GM19043 (cell line): ENCODE data around the gene BPIFB3.
"Not testable (repeated sequence)": the region's sequence is repeated elsewhere in the genome, so short reads cannot be mapped to it uniquely, and the experiment has no call there.

Experiments used
- ATAC-seq: cut with Tn5 transposase; IDR thresholded peaks from one replicate; pipeline ENCODE4 v1.9.1; 2021; ENCODE audit warnings: low read depth; ENCODE audit not compliant: unreplicated experiment

The BPIFB3 gene

DNA sequence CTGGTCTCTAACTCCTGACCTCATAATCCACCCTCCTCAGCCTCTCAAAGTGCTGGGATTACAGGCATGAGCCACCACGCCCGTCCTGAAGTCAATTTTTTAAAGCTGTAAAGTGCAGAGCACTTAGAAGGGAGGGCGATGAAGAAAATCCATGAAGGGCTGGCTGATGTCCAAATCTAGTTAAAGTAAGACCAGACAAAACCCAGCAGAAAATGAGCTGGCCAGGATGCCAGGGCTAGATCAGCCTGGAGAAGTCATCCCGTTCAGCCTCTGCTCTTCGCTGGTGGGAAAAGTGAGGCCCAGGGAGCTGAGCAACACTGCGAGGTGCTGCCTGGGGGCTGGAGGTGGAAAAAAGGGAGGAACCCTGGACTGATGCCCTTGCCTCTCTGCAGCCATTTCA lies 28.8 kb downstream of the BPIFB3 start:
- ATAC-seq = no peak

DNA sequence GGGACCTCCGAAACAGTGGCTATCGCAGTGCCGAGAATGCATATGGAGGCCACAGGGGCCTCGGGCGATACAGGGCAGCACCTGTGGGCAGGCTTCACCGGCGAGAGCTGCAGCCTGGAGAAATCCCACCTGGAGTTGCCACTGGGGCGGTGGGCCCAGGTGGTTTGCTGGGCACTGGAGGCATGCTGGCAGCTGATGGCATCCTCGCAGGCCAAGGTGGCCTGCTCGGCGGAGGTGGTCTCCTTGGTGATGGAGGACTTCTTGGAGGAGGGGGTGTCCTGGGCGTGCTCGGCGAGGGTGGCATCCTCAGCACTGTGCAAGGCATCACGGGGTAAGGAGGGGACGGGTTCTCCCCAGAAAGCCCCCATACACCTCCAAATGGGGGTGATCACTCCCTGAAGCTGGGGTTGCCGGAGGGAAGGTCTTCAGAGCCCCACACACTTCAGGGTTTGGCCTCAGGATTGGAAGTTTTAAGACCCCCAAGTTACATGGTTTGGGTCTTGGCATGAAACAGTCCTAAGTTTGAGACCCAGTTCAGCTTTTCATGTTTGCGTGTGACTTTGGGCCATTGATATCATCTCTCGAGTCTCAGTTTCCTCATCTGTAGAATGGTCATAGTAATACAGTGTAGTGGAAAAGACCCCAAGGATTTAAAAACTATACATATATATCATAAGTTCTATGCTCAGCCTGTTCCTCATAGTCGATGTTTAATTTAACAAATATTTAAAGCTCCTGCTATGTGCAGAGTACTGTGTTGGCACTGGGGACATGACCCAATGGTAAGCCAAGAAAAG lies 30.0 kb downstream of the BPIFB3 start:
- no peak for ATAC-seq

DNA sequence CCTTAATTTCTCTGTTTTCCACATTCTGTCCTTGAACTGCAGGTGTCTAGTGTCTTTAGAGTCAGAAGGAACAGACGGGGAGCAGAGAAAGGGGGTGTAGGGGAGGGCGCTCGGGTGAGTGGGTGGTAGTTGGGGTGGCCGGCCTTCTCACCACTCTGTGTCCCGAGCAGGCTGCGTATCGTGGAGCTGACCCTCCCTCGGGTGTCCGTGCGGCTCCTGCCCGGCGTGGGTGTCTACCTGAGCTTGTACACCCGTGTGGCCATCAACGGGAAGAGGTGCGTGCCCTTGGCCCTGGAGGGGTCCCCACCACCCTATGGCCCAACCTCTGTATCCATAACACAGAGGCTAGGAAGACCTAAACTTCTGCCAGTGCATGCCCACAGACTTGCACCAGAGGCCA lies 31.0 kb downstream of the BPIFB3 start:
- no peak for ATAC-seq

- no peak for ATAC-seq
These were observed 32.5 kb downstream of the BPIFB3 start for GRCh38 chr20:33086052-33086722.

- no peak for ATAC-seq
These were observed 37.4 kb downstream of the BPIFB3 start for GRCh38 chr20:33091147-33091546.

DNA sequence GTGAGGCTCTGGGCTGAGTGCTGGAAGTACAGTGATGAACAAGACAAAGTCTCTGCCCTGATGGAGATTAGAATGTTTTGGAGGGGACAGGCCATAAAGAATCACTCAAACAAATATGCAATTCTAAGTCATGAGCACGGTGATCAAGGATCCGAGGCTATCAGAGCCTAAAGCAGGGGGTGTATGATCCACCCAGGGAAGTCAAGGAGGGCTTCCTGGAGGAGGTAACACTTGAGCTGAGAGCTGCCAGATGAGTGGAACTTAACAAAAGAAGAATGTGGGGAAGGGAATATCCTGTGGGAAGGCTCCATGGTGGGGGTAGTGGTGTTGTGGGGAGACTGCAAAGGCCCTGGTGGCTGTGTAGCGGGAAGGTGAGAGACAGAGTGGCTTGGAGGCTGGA lies 38.0 kb downstream of the BPIFB3 start:
- ATAC-seq = no peak

DNA sequence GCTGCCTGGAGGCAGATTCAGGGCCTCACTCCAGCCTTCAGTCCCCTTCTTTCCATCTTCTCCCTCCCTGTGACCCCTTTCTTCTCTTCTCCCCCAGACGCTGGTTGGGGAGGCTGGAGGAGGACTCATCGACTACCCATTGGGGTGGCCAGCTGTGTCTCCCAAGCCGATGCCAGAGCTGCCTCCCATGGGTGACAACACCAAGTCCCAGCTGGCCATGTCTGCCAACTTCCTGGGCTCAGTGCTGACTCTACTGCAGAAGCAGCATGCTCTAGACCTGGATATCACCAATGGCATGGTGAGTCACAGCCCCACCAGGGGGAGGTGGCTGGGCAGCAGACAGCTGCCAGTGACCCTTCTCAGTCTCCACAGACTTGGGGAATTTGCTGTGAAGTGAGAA lies 38.7 kb downstream of the BPIFB3 start:
- no peak for ATAC-seq

- ATAC-seq = no peak
These were observed 39.4 kb downstream of the BPIFB3 start for GRCh38 chr20:33093074-33093473.

- no peak for ATAC-seq
These were observed 39.9 kb downstream of the BPIFB3 start for GRCh38 chr20:33093582-33093981.

GRCh38 chr20:33095249-33095648 lies 41.5 kb downstream of the BPIFB3 start:
- no peak for ATAC-seq

DNA sequence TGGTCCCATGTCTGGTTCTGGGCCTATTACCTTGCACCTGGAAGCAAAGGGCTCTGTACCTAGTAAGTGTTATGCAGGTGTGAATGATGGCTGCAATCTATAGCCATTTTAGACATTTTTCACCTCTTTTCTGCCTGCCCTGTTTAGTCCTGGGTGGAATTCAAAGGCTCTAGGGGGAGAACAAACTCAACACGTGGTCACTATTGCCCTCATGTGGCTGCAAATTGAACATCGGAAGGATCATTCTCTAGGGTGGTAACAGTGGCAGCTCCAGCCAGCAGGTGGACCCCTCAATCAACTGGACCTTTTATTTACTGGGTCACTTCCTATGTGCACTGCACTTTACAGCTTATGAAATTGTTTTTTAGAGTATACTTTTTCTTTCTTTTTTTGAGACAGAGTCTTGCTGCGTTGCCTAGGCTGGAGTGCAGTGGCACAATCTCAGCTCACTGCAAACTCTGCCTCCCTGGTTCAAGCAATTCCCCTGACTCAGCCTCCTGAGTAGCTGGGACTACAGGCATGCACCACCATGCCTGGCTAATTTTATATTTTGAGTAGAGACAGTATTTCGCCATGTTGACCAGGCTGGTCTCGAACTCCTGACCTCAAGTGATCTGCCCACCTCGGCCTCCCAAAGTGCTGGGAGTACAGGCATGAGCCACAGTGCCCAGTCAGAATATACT lies 42.3 kb downstream of the BPIFB3 start:
- ATAC-seq = not testable (repeated sequence)

DNA sequence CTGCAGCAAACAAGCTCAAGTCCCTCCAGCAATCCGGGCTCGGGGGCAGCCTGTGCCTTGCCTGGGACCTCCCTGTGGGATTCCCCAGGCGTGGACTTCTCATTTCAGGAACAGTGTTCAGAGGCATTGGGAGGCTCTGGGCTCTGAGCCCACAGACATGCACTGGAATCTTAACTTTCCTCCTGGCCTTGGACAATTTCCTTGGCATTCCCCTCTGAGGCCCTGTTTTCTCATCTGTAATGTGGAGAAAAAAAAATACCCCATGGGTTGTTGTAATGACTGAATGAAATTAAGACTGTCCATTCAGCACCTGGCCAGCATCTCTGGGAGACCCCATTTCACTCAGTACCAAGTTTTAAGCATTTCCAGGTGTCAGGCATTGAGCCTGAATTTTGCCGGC lies 43.3 kb downstream of the BPIFB3 start:
- no peak for ATAC-seq

DNA sequence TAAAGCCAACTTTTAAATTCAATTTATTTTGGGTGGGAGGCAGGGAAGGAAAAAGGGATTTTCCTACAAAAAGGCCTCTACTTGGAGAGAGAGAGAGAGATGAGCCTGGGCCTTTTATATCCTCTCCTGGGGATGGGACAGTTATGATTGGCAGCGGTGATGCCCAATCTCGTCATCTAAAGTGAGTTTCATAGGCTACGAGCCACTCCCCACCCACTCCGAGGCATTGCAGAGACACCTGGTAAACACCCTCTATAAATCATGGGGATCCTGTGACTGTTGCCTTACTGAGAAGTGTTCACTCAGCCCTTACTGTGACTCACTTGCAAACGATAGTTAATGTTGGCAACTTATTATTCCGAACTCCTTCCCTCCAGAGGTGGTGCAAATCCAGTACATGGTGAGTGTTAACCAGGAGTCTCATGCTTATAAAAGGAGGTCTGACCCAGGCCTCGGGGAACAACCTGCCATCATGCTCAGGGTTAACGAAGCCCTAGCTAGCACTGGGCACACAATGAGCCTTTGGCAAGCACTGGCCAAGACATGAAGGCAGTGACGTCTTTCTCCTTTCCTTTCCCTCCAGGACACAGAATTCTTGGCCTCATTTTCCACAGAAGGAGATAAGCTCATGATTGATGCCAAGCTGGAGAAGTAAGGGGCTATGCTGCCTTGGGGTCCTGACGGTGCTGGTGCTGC lies 46.3 kb downstream of the BPIFB3 start:
- ATAC-seq = no peak

- ATAC-seq = no peak
These were observed 49.9 kb downstream of the BPIFB3 start for GRCh38 chr20:33103556-33103955.

DNA sequence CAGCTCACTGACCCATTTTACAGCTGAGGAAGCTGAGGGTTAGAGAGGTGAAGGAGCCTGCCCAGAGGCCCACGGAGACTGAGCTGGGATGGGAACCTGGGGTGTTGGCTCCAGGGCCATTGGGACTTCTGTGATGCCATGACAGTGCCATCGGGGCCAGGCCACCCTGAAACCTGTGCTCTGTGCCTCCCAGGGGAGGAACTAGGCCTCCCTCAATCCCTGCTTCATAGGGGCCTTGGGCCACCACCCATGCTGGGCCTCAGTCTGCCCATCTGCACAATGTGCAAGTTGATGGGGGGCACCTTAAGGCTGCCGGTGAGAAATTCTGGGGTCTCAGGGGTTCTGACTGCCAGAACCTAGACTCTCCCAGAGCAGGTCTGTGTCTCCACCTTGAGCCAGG lies 50.6 kb downstream of the BPIFB3 start:
- ATAC-seq = no peak

GRCh38 chr20:33105316-33105924 lies 51.7 kb downstream of the BPIFB3 start:
- ATAC-seq = no peak

GRCh38 chr20:33106058-33106620 lies 52.4 kb downstream of the BPIFB3 start:
- ATAC-seq = not testable (repeated sequence)

- no peak for ATAC-seq
These were observed 55.0 kb downstream of the BPIFB3 start for GRCh38 chr20:33108661-33109060.

GRCh38 chr20:33110147-33110825 lies 56.6 kb downstream of the BPIFB3 start:
- no peak for ATAC-seq

- no peak for ATAC-seq
These were observed 57.6 kb downstream of the BPIFB3 start for GRCh38 chr20:33111306-33111705.
